ENCODE data around the gene SUMF1.

SUMF1 gene

DNA sequence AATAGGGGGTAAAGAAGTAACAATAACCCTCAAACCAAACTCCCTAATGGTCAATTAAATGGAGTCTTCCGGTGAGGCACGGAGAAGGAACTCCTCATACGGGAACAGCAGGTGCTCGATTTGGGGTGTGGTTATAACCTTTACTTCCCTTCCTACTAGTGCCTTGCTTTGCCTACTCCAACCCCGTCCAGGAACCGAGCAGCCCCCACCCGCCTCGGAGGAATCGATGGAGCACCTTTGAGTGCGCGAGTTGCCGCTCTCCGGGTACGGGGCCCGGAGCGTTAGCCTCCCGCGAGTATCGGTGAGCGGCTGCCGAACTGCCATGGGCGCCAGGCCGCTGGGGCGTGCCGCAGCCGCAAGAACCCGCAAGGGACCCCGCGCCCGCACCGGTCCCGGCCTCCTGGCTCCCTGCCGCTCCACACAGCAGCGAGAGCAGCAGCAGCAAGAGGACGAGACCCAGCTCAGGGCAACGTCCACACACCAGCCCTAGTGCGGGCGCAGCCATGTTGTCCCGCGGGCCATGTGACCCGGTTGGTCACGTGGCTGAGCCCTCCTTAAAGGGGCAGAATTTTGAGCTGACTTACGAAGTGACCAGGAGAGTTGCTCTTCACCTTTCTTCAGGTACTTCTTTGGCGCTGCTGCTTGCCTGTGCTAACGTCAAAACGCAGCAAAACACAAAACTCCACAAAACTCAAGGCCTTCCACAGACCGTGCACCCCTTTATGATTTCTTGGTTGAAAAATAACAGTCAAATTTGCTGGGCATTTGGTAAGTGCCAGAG, at the start of gene SUMF1:
TSS of gene SUMF1 (minus strand) at position 529 of the 781 bp plus-strand sequence. CDS start at position 505, 24 bp downstream.
- peak; percentile 20 for DNase-seq

- DNase-seq, result no peak
These were observed 49.0 kb upstream of the SUMF1 start for GRCh38 chr3:4515916-4516579.

GRCh38 chr3:4514916-4515315, 47.8 kb upstream of the SUMF1 start:
- no peak for DNase-seq

- DNase-seq, result no peak
These were observed 47.3 kb upstream of the SUMF1 start for GRCh38 chr3:4514321-4514720.

- no peak for DNase-seq
These were observed 46.0 kb upstream of the SUMF1 start for GRCh38 chr3:4512895-4513616.

DNA sequence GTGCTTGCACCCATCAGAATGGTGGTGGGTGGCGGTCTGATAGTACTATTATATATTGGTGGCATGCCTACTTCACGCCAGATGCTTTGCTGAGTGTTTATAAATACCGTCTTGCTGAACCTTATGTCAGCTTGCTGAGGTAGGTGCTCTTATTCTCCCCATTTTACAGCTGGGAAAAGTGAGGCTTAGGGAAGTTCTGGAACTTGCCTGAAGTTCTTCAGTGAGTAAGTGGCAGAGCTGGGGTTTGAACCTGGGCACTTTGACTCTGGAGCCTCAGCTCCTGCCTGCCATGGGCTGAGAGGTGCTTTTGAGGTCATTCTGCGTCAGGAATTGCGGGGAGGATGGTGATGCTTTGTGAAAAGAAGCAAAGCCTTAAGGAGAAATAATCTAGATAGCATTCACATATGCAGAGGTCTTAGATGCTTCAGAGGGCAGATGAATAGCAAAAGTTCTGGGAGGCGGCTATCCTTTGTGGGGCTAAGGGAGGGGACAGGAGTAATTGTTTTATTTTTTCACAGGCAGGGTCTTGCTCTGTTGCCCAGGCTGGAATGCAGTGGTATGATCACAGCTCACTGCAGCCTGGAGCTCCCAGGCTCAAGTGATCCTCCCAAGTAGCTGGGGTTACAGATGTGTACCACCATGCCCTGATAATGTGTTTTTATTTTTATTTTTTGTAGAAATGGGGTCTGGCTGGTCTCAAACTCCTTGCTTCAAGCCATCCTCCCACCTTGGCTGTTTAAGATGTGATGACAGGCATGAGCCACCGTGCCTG, 44.6 kb upstream of the SUMF1 start:
- DNase-seq, result no peak

DNA sequence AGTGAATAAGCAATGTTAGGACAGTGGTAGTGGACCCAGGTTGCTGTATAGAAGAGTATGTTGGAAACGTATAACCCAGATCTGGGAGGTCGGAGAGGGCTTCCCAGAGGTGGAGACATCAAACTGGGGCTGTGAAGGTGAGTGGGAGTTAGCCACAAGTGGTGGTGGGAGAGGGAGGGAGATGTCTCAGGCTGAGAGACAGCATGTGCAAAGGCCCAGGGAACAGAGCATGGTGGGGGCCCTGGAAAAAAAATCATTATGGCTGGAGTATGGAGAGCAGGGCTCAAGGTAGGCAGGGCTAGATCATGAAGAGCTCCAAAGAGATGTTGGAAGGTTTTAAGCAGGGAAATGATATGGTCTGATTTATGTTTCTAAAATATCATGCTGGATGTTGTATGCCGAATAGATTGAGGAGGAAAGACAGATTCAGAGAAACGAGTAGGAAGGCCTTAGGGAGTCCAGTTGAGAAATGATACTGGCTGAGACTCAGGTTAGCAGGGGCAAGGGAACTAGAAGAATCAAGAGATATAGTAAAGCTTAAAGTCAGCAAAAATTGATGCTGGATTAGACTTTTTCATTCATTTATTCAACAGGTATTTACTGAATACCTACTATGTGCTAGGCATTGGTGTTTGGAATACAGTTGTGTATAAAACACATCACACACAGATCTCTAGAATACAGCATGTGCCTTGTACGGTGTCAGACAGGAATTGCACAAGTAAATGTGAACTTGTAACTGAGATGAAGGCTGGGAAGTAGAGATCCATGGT, 43.1 kb upstream of the SUMF1 start:
- no peak for DNase-seq

GRCh38 chr3:4509043-4509442, 42.0 kb upstream of the SUMF1 start:
- no peak for DNase-seq

DNA sequence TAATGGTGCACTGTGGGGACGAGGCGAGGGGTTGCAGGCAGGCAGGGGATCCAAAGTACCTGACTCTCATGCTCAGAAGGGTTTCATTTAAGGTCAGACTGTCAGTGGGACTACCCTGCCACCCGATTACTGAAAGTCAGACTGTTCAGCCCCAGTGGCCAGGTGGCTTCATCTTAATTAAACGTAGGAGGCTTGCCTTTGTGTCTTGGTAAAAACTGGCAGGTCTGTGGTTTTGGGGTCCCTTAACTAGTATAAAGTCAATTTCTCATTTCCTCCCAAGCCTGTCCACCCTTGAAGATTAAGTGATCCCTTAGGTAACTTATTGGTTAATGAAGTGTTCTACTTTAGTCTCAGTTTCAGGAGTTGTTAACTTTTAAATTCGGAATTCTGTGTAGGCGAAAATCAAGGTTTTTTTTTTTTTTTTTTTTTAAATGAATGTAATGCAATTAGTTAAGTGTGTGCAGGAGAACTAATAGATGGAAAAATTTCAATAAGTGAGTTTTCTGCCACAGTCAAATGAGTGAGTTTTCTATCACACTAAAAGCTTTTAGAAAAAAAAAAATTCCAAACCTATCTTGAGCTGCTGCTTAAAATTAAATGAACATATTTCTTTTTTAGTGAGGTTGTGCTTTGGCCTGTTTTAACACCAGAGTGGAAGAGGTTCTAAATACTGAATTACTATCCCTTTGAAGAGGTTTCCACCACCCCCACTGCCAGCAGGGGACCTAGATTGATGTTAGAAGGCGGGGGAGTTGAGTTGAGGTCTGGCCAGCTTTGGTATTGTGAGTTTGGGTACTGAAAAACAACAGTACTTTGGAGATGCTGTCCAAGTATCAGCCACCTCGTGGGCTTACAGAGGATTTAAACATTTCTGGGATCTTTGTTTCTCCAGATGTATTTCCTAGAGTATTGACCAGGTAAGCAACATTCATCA, 41.2 kb upstream of the SUMF1 start:
- DNase-seq, result no peak

GRCh38 chr3:4507024-4507596, 40.0 kb upstream of the SUMF1 start:
- no peak for DNase-seq

DNA sequence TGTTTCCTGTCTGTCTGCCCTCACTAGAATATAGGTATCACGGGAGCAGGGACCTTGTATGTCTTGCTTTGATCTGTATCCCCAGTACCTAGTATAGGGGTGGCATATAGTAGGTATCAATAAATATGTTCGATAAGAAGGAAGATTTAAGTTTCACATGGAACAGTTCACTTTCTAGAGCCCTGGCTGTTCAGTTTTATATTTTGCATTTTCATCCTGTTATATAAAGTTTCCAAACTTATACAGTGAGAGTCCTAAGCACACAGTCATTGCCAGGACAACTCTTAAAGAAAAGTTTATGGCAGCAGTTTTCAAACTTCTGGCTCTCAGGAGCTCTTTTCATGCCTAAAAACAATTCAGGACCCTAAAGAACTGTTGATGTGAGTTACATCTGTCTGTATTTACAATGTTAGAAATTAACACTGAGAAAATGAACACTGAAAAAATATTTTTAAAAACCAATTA, 39.5 kb upstream of the SUMF1 start:
- no peak for DNase-seq

- no peak for DNase-seq
These were observed 38.9 kb upstream of the SUMF1 start for GRCh38 chr3:4505688-4506558.

- DNase-seq, result no peak
These were observed 37.5 kb upstream of the SUMF1 start for GRCh38 chr3:4504340-4505261.

DNA sequence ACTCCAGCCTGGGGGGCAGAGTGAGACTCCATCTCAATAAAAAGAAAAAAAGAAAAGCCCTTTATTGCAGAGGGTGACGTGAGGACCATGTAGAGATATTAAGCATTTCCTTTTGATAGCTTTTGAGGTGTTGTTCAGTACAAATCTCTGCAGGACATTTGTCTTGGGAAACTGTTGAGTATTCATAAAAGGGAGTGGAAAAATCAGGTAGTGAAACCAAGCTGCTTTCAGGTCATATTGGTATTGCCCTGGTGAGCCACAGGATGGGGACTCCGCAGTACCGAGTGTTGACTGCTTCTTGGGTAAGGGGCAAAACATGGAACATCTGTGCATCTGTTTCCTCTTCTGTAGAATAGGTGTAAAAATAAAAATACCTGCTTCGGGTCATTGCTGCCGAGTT, 36.0 kb upstream of the SUMF1 start:
- no peak for DNase-seq

DNA sequence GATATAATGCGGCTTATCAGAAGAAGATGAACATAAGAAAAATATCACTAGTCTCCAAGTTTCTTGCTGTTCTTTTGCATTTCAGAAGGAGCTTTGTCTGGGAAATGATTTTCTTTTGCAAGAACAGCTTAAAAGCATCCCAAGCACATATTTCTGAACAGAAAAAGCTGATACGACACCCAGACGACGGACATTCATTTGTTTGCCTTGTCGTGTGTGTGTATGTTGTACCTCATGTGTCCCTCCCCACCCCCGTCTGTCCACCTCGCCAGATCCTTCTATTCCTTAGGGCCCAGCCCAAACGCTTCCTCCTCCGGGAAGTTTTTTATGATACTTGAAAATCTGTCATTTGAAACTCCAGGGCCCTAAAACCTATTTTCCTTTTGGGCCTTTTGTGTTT, 34.9 kb upstream of the SUMF1 start:
- no peak for DNase-seq

DNA sequence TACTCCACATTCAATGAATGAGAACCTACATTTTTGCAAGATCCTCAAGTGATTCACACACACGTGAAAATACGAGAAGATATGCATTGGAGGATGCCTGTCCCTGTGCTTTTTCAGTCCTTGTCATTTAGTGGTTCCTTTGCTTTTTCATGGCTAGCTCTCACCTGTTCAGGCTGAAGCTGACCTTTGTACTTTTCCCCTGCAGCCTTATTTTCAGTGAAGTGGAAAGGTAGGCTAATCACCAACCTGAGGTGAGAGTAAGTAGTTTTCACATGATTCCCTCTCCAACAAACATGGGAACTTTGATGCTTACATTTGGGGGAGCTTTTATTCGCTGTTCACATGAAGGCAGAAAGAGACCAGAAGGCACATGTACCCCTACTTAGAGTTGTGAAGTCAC, 34.4 kb upstream of the SUMF1 start:
- no peak for DNase-seq

GRCh38 chr3:4498446-4498845, 31.4 kb upstream of the SUMF1 start:
- no peak for DNase-seq

DNA sequence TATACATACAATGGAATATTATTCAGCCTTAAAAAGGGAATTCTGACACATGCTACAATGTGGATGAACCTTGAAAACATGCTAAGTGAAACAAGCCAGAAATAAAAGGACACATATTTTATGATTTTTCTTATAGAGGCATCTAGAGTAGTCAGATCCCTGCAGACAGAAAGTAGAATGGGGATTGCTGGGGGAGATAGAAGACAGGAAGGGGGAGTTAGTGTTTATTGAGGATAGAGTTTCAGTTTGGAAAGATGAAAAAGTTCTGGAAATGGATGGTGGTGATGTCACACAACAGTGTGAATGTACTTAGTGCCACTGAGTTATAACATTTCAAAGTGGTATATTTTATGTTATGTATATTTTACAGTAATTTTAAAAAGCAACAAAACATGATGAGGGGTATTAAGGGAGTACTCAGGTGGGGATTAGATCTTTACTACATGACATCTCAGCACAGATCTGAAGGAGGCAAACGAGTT, 30.8 kb upstream of the SUMF1 start:
- DNase-seq, result no peak
